NCI-H510A (cell line): Measurements from ENCODE around the gene SP3.

Experiments
- DNase-seq: peaks from one replicate; lab custom pipeline; 2025; lab: John Stamatoyannopoulos, UW

The SP3 gene

GRCh38 chr2:173965372-173966025, at the start of gene SP3:
SP3 (minus strand) TSS chr2:173965373; CDS start chr2:173965171, 202 bp downstream.
- peak; percentile 100 for DNase-seq

- DNase-seq: peak; percentile 39
Measured at GRCh38 chr2:174014699-174015070, 49.5 kb upstream of the SP3 start.

GRCh38 chr2:174014011-174014698, 49.0 kb upstream of the SP3 start:
- DNase-seq: no peak

GRCh38 chr2:174013315-174013751, 48.2 kb upstream of the SP3 start:
- DNase-seq: no peak

- no peak for DNase-seq
Measured at GRCh38 chr2:174012347-174013314, 47.5 kb upstream of the SP3 start.

GRCh38 chr2:174011796-174012195, 46.6 kb upstream of the SP3 start:
- no peak for DNase-seq

- no peak for DNase-seq
Measured at GRCh38 chr2:174011173-174011572, 46.0 kb upstream of the SP3 start.

GRCh38 chr2:174009488-174010223, 44.5 kb upstream of the SP3 start:
- DNase-seq: no peak

GRCh38 chr2:174008720-174009119, 43.5 kb upstream of the SP3 start:
- no peak for DNase-seq

GRCh38 chr2:174007010-174007409, 41.8 kb upstream of the SP3 start:
- DNase-seq: peak; percentile 73

GRCh38 chr2:174005801-174006419, 40.7 kb upstream of the SP3 start:
- no peak for DNase-seq

GRCh38 chr2:174004905-174005605, 39.9 kb upstream of the SP3 start:
- DNase-seq: no peak

- no peak for DNase-seq
Measured at GRCh38 chr2:174003720-174004695, 38.8 kb upstream of the SP3 start.

- no peak for DNase-seq
Measured at GRCh38 chr2:174002679-174003078, 37.5 kb upstream of the SP3 start.

- no peak for DNase-seq
Measured at GRCh38 chr2:174001107-174001506, 35.9 kb upstream of the SP3 start.

- no peak for DNase-seq
Measured at GRCh38 chr2:173999724-174000123, 34.6 kb upstream of the SP3 start.

- no peak for DNase-seq
Measured at GRCh38 chr2:173999272-173999671, 34.1 kb upstream of the SP3 start.

GRCh38 chr2:173998386-173998785, 33.2 kb upstream of the SP3 start:
- DNase-seq: no peak

GRCh38 chr2:173997753-173998152, 32.6 kb upstream of the SP3 start:
- no peak for DNase-seq

- DNase-seq: no peak
Measured at GRCh38 chr2:173997269-173997668, 32.1 kb upstream of the SP3 start.
